HG03064 (cell line): ENCODE data around the gene DGCR8.

Experiments used
- ATAC-seq: cut with Tn5 transposase; IDR thresholded peaks from one replicate; pipeline ENCODE4 v1.9.1; 2021; ENCODE audit warnings: low read depth; ENCODE audit not compliant: unreplicated experiment

The DGCR8 gene

GRCh38 chr22:20052309-20053259 lies 27.5 kb upstream of the DGCR8 start:
- ATAC-seq, result no peak

- no peak for ATAC-seq
These were observed 26.5 kb upstream of the DGCR8 start for GRCh38 chr22:20053407-20054033.

GRCh38 chr22:20054034-20054427 lies 26.0 kb upstream of the DGCR8 start:
- ATAC-seq, result no peak

- ATAC-seq, result no peak
These were observed 25.6 kb upstream of the DGCR8 start for GRCh38 chr22:20054485-20054884.

- ATAC-seq, result no peak
These were observed 24.9 kb upstream of the DGCR8 start for GRCh38 chr22:20055144-20055543.

- ATAC-seq, result no peak
These were observed 24.4 kb upstream of the DGCR8 start for GRCh38 chr22:20055654-20056053.

GRCh38 chr22:20056161-20056560 lies 23.9 kb upstream of the DGCR8 start:
- no peak for ATAC-seq

- no peak for ATAC-seq
These were observed 23.2 kb upstream of the DGCR8 start for GRCh38 chr22:20056696-20057386.

GRCh38 chr22:20057596-20058268 lies 22.3 kb upstream of the DGCR8 start:
- no peak for ATAC-seq

- ATAC-seq, result no peak
These were observed 20.9 kb upstream of the DGCR8 start for GRCh38 chr22:20058989-20059770.

- ATAC-seq, result no peak
These were observed 19.2 kb upstream of the DGCR8 start for GRCh38 chr22:20060700-20061480.

GRCh38 chr22:20061481-20061861 lies 18.6 kb upstream of the DGCR8 start:
- ATAC-seq, result no peak

GRCh38 chr22:20062043-20062765 lies 17.8 kb upstream of the DGCR8 start:
- no peak for ATAC-seq

GRCh38 chr22:20062766-20063083 lies 17.3 kb upstream of the DGCR8 start:
- no peak for ATAC-seq

- no peak for ATAC-seq
These were observed 16.5 kb upstream of the DGCR8 start for GRCh38 chr22:20063271-20064139.

- ATAC-seq, result no peak
These were observed 15.9 kb upstream of the DGCR8 start for GRCh38 chr22:20064140-20064480.

- ATAC-seq, result no peak
These were observed 15.3 kb upstream of the DGCR8 start for GRCh38 chr22:20064545-20065262.
